Measurements from ENCODE around the gene MAN1A1. TPM values are rescaled to one million over a fixed set of nuclear protein-coding genes. Genes with fewer than 3 reads are reported as not detected.
A peak's percentile ranks its signal among the peaks of the same experiment; 100 is the strongest.

MAN1A1 gene
- total RNA-seq, 1 donor from 2014 or later, result 2.9 TPM

GRCh38 chr6:119224095-119224701 lies 125.4 kb downstream of the MAN1A1 start:
- H3K4me3 ChIP-seq (ENCODE audit: low read depth, low read length), result no peak overlapping the region
- H3K36me3 ChIP-seq (ENCODE audit: control insufficient read depth, insufficient read depth, low read length), result no peaks in the 10 kb centered on the region
- TF ChIP-seq CTCF (IDR thresholded peaks at IDR 0.05; ENCODE audit: insufficient read depth, low read length, severe bottlenecking), result no peak
- DNase-seq (ENCODE audit: low read depth) (no peak), FAIRE-seq (no peak)
- H3K27me3 ChIP-seq (ENCODE audit: control insufficient read depth, insufficient read depth, low read length), result no peaks in the 10 kb centered on the region

- DNase-seq (ENCODE audit: low read depth) (no peak), FAIRE-seq (no peak)
- no peak for TF ChIP-seq CTCF (IDR thresholded peaks at IDR 0.05; ENCODE audit: insufficient read depth, low read length, severe bottlenecking)
- Histone ChIP-seq H3K36me3 (ENCODE audit: control insufficient read depth, insufficient read depth, low read length) (no peaks in the 10 kb centered on the region), H3K4me3 (ENCODE audit: low read depth, low read length) (no peak overlapping the region), H3K27me3 (ENCODE audit: control insufficient read depth, insufficient read depth, low read length) (no peaks in the 10 kb centered on the region)
Observed at GRCh38 chr6:119220452-119220851, 129.1 kb downstream of the MAN1A1 start.

GRCh38 chr6:119218548-119218947 lies 131.0 kb downstream of the MAN1A1 start:
- H3K4me3 ChIP-seq (ENCODE audit: low read depth, low read length), result no peak overlapping the region
- FAIRE-seq (no peak), DNase-seq (ENCODE audit: low read depth) (no peak)
- TF ChIP-seq CTCF (IDR thresholded peaks at IDR 0.05; ENCODE audit: insufficient read depth, low read length, severe bottlenecking), result no peak
- H3K36me3 ChIP-seq (ENCODE audit: control insufficient read depth, insufficient read depth, low read length), result no peaks in the 10 kb centered on the region
- no peaks in the 10 kb centered on the region for H3K27me3 ChIP-seq (ENCODE audit: control insufficient read depth, insufficient read depth, low read length)

GRCh38 chr6:119215885-119216590 lies 133.5 kb downstream of the MAN1A1 start:
- no peaks in the 10 kb centered on the region for H3K27me3 ChIP-seq (ENCODE audit: control insufficient read depth, insufficient read depth, low read length)
- FAIRE-seq, result peak; percentile 23
- TF ChIP-seq CTCF (IDR thresholded peaks at IDR 0.05; ENCODE audit: insufficient read depth, low read length, severe bottlenecking), result no peak
- no peak for DNase-seq (ENCODE audit: low read depth)
- no peaks in the 10 kb centered on the region for H3K36me3 ChIP-seq (ENCODE audit: control insufficient read depth, insufficient read depth, low read length)
- H3K4me3 ChIP-seq (ENCODE audit: low read depth, low read length), result no peak overlapping the region

- Histone ChIP-seq H3K36me3 (ENCODE audit: control insufficient read depth, insufficient read depth, low read length) (no peaks in the 10 kb centered on the region), H3K4me3 (ENCODE audit: low read depth, low read length) (no peak overlapping the region), H3K27me3 (ENCODE audit: control insufficient read depth, insufficient read depth, low read length) (no peaks in the 10 kb centered on the region)
- DNase-seq (ENCODE audit: low read depth), result no peak
- no peak for TF ChIP-seq CTCF (IDR thresholded peaks at IDR 0.05; ENCODE audit: insufficient read depth, low read length, severe bottlenecking)
- FAIRE-seq, result no peak
Observed at GRCh38 chr6:119215309-119215708, 134.3 kb downstream of the MAN1A1 start.

Data from bronchial epithelial cell (primary cell).